K562 (cell line): ENCODE results near the gene WASF1. TPM values are rescaled to one million over a fixed set of nuclear protein-coding genes. Genes with fewer than 3 reads are reported as not detected.

Experiments used
- DPF2 ChIP-seq: fragments of 450-650 bp; IDR thresholded peaks from 2 replicates; pipeline ENCODE4 v1.6.1; 2016
- LARP7 ChIP-seq: fragments of 450-650 bp; IDR thresholded peaks from 2 replicates; pipeline ENCODE4 v1.6.1; 2016
- RBFOX2 ChIP-seq: fragments of 200-400 bp; formaldehyde crosslinking; IDR thresholded peaks from 2 replicates; pipeline ENCODE4 v1.6.1; 2017; ENCODE audit warnings: low read depth, mild to moderate bottlenecking, low read length, moderate library complexity
- SLC30A9 ChIP-seq: fragments of 250-450 bp; sonication (Bioruptor Pico); IDR thresholded peaks from 2 replicates; pipeline ENCODE4 v1.8.0; 2022; ENCODE audit warnings: mild to moderate bottlenecking, moderate library complexity
- SMAD4 ChIP-seq: fragments of 250-450 bp; sonication (Bioruptor Pico); conservative IDR thresholded peaks from 2 replicates; pipeline ENCODE4 v1.8.0; 2021; ENCODE audit warnings: inconsistent platforms, mild to moderate bottlenecking, moderate library complexity
- SPI1 ChIP-seq: IDR thresholded peaks from 2 replicates; pipeline ENCODE4 v1.6.1; 2011; ENCODE audit warnings: low read depth, low read length, control low read depth, borderline replicate concordance
- XRCC5 ChIP-seq: fragments of 200-400 bp; formaldehyde crosslinking; IDR thresholded peaks from 2 replicates; pipeline ENCODE4 v1.6.1; 2017; ENCODE audit warnings: low read depth, mild to moderate bottlenecking, low read length
- ZBTB7A ChIP-seq: IDR thresholded peaks from 2 replicates; pipeline ENCODE4 v1.6.1; 2011; ENCODE audit warnings: low read depth, mild to moderate bottlenecking, low read length, moderate library complexity, borderline replicate concordance; ENCODE audit not compliant: control insufficient read depth
- polyA plus RNA-seq, 8 experiments: library from polyadenylated mRNA; depleted of rRNA in 4 of 8; stranded (reverse) in 5 of 8; unstranded in 3 of 8; fragments of >200 nt; fragmentation: Nextera tagmentation in 2 of 8; fragmentation: Illumina TruSeq in 1 of 8; extraction: Ambion mirVana in 2 of 8; extraction: Trizol in 1 of 8; gene quantifications; 2 replicates each; pipeline versions ENCODE4 v1.2.1 to v1.2.3, GENCODE V29; 2011 to 2014; ENCODE audit warnings: inconsistent platforms in 1 of 8, missing spikeins in 1 of 8
- total RNA-seq, 7 experiments: library from RNA; depleted of rRNA in 6 of 7; stranded (reverse); fragments of >200 nt in 6 of 7; fragmentation: Illumina TruSeq in 2 of 7; extraction: Trizol in 2 of 7; gene quantifications; 2 replicates each; pipeline versions ENCODE4 v1.2.1 to v1.2.3, GENCODE V29; 2011 to 2021; ENCODE audit warnings: low replicate concordance in 1 of 7
- TF ChIP-seq, protein P1 (sequence below): fragments of 250-450 bp; sonication (Bioruptor Pico); IDR thresholded peaks from 2 replicates; pipeline ENCODE4 v1.8.0; 2021; ENCODE audit warnings: moderate library complexity, mild to moderate bottlenecking, inconsistent platforms
- TF ChIP-seq, protein P2 (sequence below): fragments of 450-650 bp; IDR thresholded peaks from 2 replicates; pipeline ENCODE4 v1.6.1; 2017; ENCODE audit warnings: antibody characterized with exemption, mild to moderate bottlenecking
- TF ChIP-seq, protein P3 (sequence below), 2 experiments: fragments of 450-650 bp in 1 of 2; sonication (generic) in 1 of 2; formaldehyde crosslinking in 1 of 2; IDR thresholded peaks; 2 replicates each; pipeline versions ENCODE4 v1.7.1 to v1.9.0; 2016 to 2022; ENCODE audit warnings: inconsistent platforms in 1 of 2, mild to moderate bottlenecking in 1 of 2, missing genetic modification reagents in 1 of 2
- TF ChIP-seq, protein P4 (sequence below): sonication (generic); formaldehyde crosslinking; IDR thresholded peaks from 2 replicates; pipeline ENCODE4 v1.5.0; 2020; ENCODE audit warnings: missing genetic modification reagents

Gene WASF1
- total and polyA plus RNA-seq, 9 of the 15 experiments (the other 6 are each of a cell fraction or from before 2014, with no cell fraction given) = 2.1 to 18.2 (median 7.4) TPM

DNA sequence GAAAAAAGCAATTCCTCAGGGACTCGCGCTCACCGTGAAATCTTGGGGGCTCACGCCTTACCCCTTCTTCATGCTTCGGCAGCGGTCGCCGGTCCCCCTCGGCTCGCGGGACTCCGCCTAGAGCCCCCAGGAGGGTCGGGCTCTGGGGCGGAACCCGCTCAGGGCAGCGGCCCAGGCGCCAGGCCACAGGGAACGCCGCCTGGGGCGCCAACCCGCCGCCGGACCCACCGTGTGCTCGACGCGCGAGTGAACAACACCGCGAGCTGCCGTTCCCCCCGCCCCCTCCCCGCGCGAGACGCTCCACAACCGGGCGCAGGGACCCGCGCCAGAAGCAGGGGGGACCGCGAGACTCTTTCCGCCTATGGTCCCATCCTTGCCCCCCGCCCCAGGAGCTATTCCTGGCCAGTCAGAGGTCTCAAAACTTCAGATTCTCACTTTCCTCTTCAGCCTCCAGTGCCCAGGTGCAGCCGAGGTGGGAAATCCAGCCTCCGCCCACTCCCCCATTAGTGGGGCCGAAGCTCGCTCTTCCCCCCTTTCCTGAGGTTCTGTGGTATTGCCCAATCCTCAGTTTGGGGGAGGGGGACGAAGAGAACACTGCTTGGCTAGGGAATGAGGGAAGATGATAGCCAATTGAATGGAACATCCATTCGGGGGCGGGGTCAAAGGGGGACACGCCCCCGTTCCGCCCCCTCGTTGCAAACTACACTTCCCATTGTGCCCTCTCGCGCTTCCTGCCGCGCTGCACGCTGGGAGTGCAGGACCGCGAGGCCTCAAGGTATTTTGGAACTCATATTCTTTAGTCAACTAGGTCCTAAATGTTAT, at the start of gene WASF1 (continued):
- TF ChIP-seq SLC30A9 (CRISPR knock-in tag) = no peak
- TF ChIP-seq, protein P1, sequence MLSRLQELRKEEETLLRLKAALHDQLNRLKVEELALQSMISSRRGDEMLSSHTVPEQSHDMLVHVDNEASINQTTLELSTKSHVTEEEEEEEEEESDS (CRISPR knock-in tag) = no peak
- TF ChIP-seq, protein P2, sequence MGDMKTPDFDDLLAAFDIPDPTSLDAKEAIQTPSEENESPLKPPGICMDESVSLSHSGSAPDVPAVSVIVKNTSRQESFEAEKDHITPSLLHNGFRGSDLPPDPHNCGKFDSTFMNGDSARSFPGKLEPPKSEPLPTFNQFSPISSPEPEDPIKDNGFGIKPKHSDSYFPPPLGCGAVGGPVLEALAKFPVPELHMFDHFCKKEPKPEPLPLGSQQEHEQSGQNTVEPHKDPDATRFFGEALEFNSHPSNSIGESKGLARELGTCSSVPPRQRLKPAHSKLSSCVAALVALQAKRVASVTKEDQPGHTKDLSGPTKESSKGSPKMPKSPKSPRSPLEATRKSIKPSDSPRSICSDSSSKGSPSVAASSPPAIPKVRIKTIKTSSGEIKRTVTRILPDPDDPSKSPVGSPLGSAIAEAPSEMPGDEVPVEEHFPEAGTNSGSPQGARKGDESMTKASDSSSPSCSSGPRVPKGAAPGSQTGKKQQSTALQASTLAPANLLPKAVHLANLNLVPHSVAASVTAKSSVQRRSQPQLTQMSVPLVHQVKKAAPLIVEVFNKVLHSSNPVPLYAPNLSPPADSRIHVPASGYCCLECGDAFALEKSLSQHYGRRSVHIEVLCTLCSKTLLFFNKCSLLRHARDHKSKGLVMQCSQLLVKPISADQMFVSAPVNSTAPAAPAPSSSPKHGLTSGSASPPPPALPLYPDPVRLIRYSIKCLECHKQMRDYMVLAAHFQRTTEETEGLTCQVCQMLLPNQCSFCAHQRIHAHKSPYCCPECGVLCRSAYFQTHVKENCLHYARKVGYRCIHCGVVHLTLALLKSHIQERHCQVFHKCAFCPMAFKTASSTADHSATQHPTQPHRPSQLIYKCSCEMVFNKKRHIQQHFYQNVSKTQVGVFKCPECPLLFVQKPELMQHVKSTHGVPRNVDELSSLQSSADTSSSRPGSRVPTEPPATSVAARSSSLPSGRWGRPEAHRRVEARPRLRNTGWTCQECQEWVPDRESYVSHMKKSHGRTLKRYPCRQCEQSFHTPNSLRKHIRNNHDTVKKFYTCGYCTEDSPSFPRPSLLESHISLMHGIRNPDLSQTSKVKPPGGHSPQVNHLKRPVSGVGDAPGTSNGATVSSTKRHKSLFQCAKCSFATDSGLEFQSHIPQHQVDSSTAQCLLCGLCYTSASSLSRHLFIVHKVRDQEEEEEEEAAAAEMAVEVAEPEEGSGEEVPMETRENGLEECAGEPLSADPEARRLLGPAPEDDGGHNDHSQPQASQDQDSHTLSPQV = peak; percentile 54; the same call in 1 of the 2 replicates
- peak; percentile 45; the same call in 1 of the 2 replicates for TF ChIP-seq SMAD4 (CRISPR knock-in tag)
- peak; percentile 24; the same call in 1 of the 2 replicates for TF ChIP-seq XRCC5
- TF ChIP-seq, protein P3, sequence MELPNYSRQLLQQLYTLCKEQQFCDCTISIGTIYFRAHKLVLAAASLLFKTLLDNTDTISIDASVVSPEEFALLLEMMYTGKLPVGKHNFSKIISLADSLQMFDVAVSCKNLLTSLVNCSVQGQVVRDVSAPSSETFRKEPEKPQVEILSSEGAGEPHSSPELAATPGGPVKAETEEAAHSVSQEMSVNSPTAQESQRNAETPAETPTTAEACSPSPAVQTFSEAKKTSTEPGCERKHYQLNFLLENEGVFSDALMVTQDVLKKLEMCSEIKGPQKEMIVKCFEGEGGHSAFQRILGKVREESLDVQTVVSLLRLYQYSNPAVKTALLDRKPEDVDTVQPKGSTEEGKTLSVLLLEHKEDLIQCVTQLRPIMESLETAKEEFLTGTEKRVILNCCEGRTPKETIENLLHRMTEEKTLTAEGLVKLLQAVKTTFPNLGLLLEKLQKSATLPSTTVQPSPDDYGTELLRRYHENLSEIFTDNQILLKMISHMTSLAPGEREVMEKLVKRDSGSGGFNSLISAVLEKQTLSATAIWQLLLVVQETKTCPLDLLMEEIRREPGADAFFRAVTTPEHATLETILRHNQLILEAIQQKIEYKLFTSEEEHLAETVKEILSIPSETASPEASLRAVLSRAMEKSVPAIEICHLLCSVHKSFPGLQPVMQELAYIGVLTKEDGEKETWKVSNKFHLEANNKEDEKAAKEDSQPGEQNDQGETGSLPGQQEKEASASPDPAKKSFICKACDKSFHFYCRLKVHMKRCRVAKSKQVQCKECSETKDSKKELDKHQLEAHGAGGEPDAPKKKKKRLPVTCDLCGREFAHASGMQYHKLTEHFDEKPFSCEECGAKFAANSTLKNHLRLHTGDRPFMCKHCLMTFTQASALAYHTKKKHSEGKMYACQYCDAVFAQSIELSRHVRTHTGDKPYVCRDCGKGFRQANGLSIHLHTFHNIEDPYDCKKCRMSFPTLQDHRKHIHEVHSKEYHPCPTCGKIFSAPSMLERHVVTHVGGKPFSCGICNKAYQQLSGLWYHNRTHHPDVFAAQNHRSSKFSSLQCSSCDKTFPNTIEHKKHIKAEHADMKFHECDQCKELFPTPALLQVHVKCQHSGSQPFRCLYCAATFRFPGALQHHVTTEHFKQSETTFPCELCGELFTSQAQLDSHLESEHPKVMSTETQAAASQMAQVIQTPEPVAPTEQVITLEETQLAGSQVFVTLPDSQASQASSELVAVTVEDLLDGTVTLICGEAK (IDR thresholded peaks at IDR 0.05) = peak; percentile 89
- TF ChIP-seq, protein P3 (CRISPR knock-in tag; IDR thresholded peaks at IDR 0.05) = no peak
- TF ChIP-seq, protein P4, sequence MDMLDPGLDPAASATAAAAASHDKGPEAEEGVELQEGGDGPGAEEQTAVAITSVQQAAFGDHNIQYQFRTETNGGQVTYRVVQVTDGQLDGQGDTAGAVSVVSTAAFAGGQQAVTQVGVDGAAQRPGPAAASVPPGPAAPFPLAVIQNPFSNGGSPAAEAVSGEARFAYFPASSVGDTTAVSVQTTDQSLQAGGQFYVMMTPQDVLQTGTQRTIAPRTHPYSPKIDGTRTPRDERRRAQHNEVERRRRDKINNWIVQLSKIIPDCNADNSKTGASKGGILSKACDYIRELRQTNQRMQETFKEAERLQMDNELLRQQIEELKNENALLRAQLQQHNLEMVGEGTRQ (CRISPR knock-in tag) = no peak
- peak; percentile 61; the same call in 1 of the 2 replicates for TF ChIP-seq ZBTB7A
- no peak for TF ChIP-seq LARP7
- TF ChIP-seq DPF2 = peak; percentile 23; the same call in 1 of the 2 replicates
- peak; percentile 82 for TF ChIP-seq RBFOX2
- peak; percentile 38; the same call in 1 of the 2 replicates for TF ChIP-seq SPI1
